VCaP (cell line): ENCODE results near the gene MYO3B.

ENCODE experiments used
- H3K27ac ChIP-seq: fragments of 450-650 bp; 2 replicates; pipeline ENCODE4 v1.5.1; 2017
- TF ChIP-seq, protein P1 (sequence below): fragments of 450-650 bp; conservative IDR thresholded peaks from 2 replicates; pipeline ENCODE4 v1.5.1; 2017; ENCODE audit warnings: mild to moderate bottlenecking, moderate library complexity

Gene MYO3B

DNA sequence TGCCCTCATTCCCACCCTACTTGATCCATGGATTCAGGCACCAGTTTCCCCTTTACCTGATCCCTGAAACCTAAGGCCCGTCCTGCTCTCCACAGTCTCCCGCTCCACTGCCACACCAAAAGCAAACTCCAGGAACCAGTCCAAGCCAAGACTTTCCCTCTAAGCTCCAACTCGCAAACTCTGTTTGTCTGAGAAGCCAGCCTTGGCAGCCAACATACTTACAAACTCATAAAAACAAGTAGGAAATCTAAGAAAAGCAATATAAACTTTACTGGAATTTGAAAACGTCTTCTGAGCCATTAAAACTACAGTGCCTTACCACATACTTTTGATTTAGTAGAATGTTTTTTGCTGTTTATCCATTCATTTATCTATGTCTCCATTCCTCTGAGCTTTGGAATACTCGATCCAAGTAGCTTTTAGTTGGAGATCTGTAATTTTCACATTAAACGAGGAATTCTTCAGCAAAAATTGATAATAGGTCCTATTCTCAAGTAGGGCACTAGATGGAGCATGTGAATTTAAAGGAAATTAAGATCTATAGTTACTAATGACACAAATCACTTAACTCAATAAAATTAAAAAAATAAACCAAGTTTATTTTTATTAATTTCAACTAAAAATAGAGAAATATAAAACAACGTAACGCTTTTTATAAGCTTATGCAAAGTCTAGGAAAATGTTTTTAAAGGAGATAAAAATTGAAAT is 199.7 kb downstream of the MYO3B start:
- peak overlapping the region; percentile 51 for H3K27ac ChIP-seq
- TF ChIP-seq, protein P1, sequence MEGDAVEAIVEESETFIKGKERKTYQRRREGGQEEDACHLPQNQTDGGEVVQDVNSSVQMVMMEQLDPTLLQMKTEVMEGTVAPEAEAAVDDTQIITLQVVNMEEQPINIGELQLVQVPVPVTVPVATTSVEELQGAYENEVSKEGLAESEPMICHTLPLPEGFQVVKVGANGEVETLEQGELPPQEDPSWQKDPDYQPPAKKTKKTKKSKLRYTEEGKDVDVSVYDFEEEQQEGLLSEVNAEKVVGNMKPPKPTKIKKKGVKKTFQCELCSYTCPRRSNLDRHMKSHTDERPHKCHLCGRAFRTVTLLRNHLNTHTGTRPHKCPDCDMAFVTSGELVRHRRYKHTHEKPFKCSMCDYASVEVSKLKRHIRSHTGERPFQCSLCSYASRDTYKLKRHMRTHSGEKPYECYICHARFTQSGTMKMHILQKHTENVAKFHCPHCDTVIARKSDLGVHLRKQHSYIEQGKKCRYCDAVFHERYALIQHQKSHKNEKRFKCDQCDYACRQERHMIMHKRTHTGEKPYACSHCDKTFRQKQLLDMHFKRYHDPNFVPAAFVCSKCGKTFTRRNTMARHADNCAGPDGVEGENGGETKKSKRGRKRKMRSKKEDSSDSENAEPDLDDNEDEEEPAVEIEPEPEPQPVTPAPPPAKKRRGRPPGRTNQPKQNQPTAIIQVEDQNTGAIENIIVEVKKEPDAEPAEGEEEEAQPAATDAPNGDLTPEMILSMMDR = peak; percentile 60

DNA sequence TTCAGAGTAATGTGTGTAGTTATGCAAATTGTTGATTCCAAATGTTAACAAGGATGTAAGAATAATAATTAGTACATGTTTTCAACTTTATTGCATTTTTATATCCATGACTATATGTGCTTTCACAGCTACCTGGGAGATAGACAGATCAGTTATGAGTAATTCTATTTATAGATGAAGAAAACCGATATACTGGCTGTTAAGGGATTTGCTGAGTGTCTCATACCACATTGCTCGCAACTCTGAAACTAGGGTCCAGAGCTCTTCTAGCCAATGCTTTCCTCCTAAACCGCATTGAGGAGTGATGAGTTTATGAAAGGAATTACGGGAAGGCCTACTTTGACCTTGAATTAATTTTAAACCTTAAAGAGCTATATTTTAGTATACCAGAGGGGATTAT is 202.3 kb downstream of the MYO3B start:
- H3K27ac ChIP-seq = no peak overlapping the region
- TF ChIP-seq, protein P1 = no peak

DNA sequence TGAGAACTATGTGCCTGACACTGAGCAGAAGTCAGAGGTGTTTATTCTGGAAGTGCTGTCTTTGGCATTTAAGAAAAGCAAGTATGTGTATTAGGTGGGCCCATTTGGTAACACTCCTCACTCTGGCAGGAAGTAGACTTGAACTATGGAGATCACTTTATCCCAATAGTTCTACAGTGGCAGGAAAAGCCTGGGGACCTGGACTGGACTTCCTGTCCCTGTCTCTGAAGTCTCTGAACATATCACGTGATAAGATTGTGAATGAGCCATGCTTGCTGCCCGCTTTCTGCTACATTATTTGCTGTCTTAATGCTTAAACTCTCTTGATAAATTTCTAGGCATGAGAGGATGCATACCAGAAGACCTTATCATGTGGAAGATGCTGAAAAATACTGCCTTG is 203.7 kb downstream of the MYO3B start:
- TF ChIP-seq, protein P1 = no peak
- H3K27ac ChIP-seq = no peak overlapping the region

DNA sequence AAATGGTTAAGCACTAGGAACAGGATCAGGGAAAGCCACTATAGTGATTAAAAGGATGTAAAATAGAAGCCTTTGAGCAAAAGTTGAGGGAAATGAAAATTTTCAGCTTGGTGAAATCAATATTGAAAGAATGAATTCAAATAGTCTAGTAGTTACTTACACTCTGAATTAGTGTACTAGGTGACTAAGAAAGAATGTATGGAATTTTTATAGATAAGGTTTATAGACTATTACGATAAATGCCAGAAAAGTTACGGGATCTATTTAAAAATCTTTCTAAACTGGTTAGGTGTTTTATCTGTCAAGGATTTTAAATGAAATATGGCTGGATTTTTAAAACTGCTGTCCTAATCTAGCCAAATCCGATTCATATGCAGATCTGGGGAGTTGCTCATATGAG is 208.6 kb downstream of the MYO3B start:
- TF ChIP-seq, protein P1 = no peak
- no peak overlapping the region for H3K27ac ChIP-seq

DNA sequence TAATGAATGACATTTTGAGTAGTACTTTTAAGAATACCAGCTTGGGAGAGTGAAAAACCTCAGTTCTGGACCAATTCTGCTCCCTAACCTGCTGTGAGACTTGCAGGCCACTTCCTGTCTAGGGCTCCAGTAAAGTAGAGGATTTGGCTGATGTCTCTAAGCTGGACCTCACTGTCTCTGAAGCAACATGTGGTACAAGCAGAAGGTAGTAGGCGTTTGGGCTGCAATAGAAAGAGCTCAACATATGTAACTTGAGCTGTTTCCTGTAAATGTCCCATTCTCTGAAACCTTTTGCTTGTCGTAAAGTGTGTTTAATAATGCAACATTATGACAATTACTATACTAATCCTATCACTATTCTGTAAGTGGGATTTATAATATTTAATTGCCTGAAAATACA is 213.1 kb downstream of the MYO3B start:
- no peak overlapping the region for H3K27ac ChIP-seq

DNA sequence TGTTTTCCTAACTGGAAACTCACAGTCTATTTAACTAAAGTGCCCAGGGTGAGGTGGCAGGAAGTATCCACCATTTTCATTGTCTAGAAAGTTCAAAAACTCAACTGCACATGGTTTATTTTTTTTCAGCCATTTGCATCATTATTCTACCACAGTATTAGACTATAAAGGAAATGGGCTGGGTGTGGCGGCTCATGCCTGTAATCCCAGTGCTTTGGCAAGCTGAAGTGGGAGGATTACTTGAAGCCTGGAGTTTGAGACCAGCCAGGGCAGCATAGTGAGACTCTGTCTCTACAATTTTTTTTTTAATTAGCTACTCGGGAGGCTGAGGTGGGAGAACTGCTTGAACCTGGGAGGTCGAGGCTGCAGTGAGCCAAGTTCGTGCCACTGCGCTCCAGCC is 213.8 kb downstream of the MYO3B start:
- no peak overlapping the region for H3K27ac ChIP-seq
- TF ChIP-seq, protein P1 = no peak

More for the DNA sequence above, 213.1 kb downstream of the MYO3B start:
- TF ChIP-seq, protein P1 = no peak

DNA sequence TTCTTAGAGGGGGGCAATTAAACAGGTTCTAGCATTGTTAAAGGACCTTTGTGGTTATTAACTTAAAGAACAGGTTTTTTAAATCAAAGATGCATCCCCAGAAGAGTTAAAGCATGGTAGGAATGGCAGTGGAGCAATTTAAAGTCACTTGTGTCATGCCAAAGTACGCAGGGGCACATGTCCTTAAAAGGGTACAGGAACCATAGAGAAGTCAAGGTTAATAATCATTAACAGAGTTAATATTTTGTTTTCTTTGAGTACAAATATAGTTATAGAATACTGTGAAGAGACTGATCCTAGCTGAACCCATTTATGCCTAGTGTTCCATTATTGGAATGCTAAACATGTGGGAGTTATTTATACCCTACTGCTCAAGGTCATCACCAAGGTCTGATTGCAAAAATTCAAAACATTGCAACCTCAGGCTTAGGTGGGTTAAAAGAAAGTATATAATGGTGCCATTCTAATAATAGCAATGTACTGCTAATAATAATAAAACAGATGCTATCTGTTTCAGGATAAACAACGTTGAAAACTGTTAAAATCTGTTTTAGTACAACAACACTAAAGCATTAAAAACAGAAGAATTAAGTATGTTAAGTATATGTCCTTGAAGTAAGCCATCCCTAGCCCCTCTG is 216.0 kb downstream of the MYO3B start:
- no peak overlapping the region for H3K27ac ChIP-seq
- TF ChIP-seq, protein P1 = no peak
